HFF-Myc (cell line): ENCODE results near the gene SUMF1.

Experiments
- DNase-seq: peaks from one replicate; pipeline ENCODE4 v3.0.0-alpha.2; 2011; ENCODE audit warnings: low read depth; ENCODE audit errors: extremely low read depth
- H3K4me3 ChIP-seq: replicated peaks from 2 replicates; pipeline ENCODE4 v1.5.1; 2011; ENCODE audit warnings: low read depth, mild to moderate bottlenecking, control low read depth, low read length
- CTCF ChIP-seq: IDR thresholded peaks from 2 replicates; pipeline ENCODE4 v1.5.1; 2012; ENCODE audit warnings: mild to moderate bottlenecking, low read depth, low read length, control low read depth; ENCODE audit errors: missing control alignments

The SUMF1 gene

DNA sequence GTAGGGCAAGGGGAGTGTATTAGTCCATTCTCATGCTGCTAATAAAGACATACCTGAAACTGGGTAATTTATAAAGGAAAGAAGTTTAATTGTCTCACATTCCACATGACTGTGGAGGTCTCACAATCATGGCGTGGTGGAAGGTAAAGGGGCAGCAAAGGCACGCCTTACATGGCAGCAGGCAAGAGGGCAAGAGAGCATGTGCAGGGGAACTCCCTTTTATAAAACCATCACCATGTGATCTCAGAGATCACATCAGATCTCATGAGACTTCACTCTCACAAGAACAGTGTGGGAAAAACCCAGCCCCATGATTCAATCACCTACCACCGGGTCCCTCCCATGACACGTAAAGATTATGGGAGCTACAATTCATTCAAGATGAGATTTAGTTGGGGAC, 41.4 kb downstream of the SUMF1 start:
- no peak for DNase-seq
- H3K4me3 ChIP-seq: no peak overlapping the region
- TF ChIP-seq CTCF: no peak

- DNase-seq: no peak
- TF ChIP-seq CTCF: no peak
- H3K4me3 ChIP-seq: no peak overlapping the region
Observed at GRCh38 chr3:4425055-4425454, 42.0 kb downstream of the SUMF1 start.

DNA sequence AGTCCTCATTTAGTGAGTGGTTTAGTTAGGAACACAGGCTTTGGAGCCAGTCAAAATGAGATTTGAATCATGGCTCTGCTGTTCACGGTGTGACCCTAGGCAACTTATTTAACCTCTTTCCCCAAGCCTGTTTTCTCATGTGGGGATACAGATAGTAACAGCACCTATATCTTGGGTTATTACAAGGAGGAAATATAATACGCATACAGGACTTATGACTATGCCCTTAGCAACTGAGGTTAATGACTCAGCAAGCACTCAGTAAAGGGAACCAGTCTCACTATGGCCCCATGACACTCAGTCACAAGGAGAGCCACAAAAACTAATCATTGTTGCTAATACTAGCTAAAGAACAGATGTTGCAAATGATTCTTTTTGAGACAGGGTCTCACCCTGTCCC, 45.9 kb downstream of the SUMF1 start:
- no peak for DNase-seq
- TF ChIP-seq CTCF: no peak
- no peak overlapping the region for H3K4me3 ChIP-seq

- no peak for DNase-seq
- TF ChIP-seq CTCF: no peak
- H3K4me3 ChIP-seq: no peak overlapping the region
Observed at GRCh38 chr3:4419920-4420319, 47.1 kb downstream of the SUMF1 start.

GRCh38 chr3:4419386-4419785, 47.7 kb downstream of the SUMF1 start:
- DNase-seq: no peak
- TF ChIP-seq CTCF: no peak
- no peak overlapping the region for H3K4me3 ChIP-seq

DNA sequence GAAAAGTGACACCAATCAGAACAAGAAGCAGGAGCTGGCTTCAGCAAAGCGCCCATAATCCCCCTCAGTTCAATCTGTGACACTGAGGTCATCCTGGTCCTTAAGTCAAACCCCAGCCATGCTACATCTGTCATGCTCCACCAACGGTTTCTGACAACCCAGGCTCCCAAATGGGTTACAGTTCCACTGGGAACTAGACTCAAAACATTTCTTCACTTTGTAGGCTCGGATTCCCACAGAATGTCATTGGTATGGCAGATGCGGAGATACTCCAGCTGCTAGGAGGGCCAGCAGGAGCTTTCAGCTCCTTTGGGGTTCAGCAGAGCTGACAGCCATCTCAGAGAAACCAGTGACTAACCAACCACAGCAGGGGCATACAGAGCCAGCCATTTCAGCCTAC, 48.9 kb downstream of the SUMF1 start:
- TF ChIP-seq CTCF: no peak
- no peak overlapping the region for H3K4me3 ChIP-seq
- DNase-seq: no peak

DNA sequence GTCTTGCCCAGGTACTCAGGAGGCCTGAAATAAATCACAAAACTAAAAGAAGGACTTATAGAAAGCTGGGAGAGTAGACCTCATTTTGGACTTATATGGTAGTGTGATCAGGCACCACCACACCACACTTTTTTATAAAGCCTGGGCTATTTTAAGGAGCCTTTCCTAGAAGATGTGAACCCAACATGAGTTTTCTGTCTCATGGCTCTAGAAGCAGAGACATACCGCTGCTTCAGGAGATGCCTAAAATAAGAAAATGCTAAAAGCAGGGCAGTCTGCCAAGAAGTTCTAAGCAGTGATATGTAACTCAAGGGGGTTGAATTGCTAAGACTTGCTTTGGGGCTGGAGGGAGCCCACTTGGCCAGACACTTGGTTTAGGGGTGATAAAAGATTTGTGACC, 49.6 kb downstream of the SUMF1 start:
- no peak for DNase-seq
- no peak overlapping the region for H3K4me3 ChIP-seq
- no peak for TF ChIP-seq CTCF
